HepG2 (cell line): Measurements from ENCODE around the gene FGFR3. TPM values are rescaled to one million over a fixed set of nuclear protein-coding genes. Genes with fewer than 3 reads are reported as not detected.

Source experiments
- ATRX ChIP-seq: sonication (generic); formaldehyde crosslinking; IDR thresholded peaks from 2 replicates; pipeline ENCODE4 v1.4.0; 2020; ENCODE audit warnings: missing genetic modification reagents, borderline replicate concordance
- CBX1 ChIP-seq: IDR thresholded peaks from one replicate; pipeline ENCODE4 v1.6.1; 2016; ENCODE audit warnings: antibody characterized with exemption, low read depth
- CCDC6 ChIP-seq: sonication (generic); formaldehyde crosslinking; IDR thresholded peaks from 2 replicates; pipeline ENCODE4 v1.8.1; 2022; ENCODE audit warnings: mild to moderate bottlenecking, missing genetic modification reagents, moderate library complexity
- ELF3 ChIP-seq: IDR thresholded peaks from 2 replicates; pipeline ENCODE4 v1.6.1; 2016; ENCODE audit warnings: missing genetic modification reagents, missing compliant biosample characterization
- ETV5 ChIP-seq: IDR thresholded peaks from 2 replicates; pipeline ENCODE4 v1.6.1; 2018; ENCODE audit warnings: missing biosample characterization, missing genetic modification reagents, inconsistent platforms, borderline replicate concordance
- FOXK1 ChIP-seq: sonication (generic); formaldehyde crosslinking; IDR thresholded peaks from 2 replicates; pipeline ENCODE4 v1.4.0; 2020; ENCODE audit warnings: low read depth, missing genetic modification reagents, borderline replicate concordance
- KDM4B ChIP-seq: sonication (generic); formaldehyde crosslinking; IDR thresholded peaks from 2 replicates; pipeline ENCODE4 v1.4.0; 2020; ENCODE audit warnings: missing genetic modification reagents
- KDM5A ChIP-seq: fragments of 200-600 bp; sonication (generic); IDR thresholded peaks from 2 replicates; pipeline ENCODE4 v1.7.0; 2018; ENCODE audit warnings: antibody characterized with exemption, mild to moderate bottlenecking, low read length, borderline replicate concordance
- PLRG1 ChIP-seq: fragments of 450-650 bp; conservative IDR thresholded peaks from 2 replicates; pipeline ENCODE4 v1.6.1; 2016
- TAF1 ChIP-seq: sonication (generic); formaldehyde crosslinking; IDR thresholded peaks from 2 replicates; pipeline ENCODE4 v1.4.0; 2020; ENCODE audit warnings: missing genetic modification reagents
- TOE1 ChIP-seq: sonication (generic); formaldehyde crosslinking; IDR thresholded peaks from 2 replicates; pipeline ENCODE4 v1.4.0; 2020; ENCODE audit warnings: mild to moderate bottlenecking, missing genetic modification reagents
- ZNF382 ChIP-seq: sonication (generic); formaldehyde crosslinking; IDR thresholded peaks from 2 replicates; pipeline ENCODE4 v1.5.0; 2020; ENCODE audit warnings: missing genetic modification reagents, mild to moderate bottlenecking, borderline replicate concordance
- ZNF572 ChIP-seq: sonication (generic); formaldehyde crosslinking; IDR thresholded peaks from 2 replicates; pipeline ENCODE4 v1.5.1; 2020; ENCODE audit warnings: mild to moderate bottlenecking, missing genetic modification reagents
- ZNF703 ChIP-seq: sonication (generic); formaldehyde crosslinking; IDR thresholded peaks from 2 replicates; pipeline ENCODE4 v1.5.1; 2020; ENCODE audit warnings: missing genetic modification reagents, mild to moderate bottlenecking, moderate library complexity, borderline replicate concordance
- ZNF891 ChIP-seq: sonication (generic); formaldehyde crosslinking; IDR thresholded peaks from 2 replicates; pipeline ENCODE4 v1.5.0; 2020; ENCODE audit warnings: mild to moderate bottlenecking, missing genetic modification reagents
- polyA plus RNA-seq, 8 experiments: library from polyadenylated mRNA; depleted of rRNA in 3 of 8; stranded (reverse) in 7 of 8; unstranded in 1 of 8; fragments of >200 nt; fragmentation: Illumina TruSeq in 4 of 8; extraction: Trizol in 4 of 8; gene quantifications; 2 replicates each; pipeline versions ENCODE4 v1.2.1 to v1.2.3, GENCODE V29; 2011 to 2016; ENCODE audit warnings: low read depth in 4 of 8, missing spikeins in 1 of 8, mixed read lengths in 1 of 8; ENCODE audit not compliant: insufficient read depth in 1 of 8
- total RNA-seq, 5 experiments: library from RNA; depleted of rRNA; stranded (reverse); fragments of >200 nt; fragmentation: Illumina TruSeq; extraction: Trizol; gene quantifications; 2 replicates each; pipeline ENCODE4 v1.2.3, GENCODE V29; 2016; ENCODE audit warnings: low read depth in 1 of 5
- TF ChIP-seq, protein P1 (sequence below): IDR thresholded peaks from 2 replicates; pipeline ENCODE4 v1.6.1; 2016; ENCODE audit warnings: missing compliant biosample characterization, missing genetic modification reagents, borderline replicate concordance
- TF ChIP-seq, protein P2 (sequence below): sonication (generic); formaldehyde crosslinking; IDR thresholded peaks from 2 replicates; pipeline ENCODE4 v1.5.0; 2020; ENCODE audit warnings: mild to moderate bottlenecking, missing genetic modification reagents
- TF ChIP-seq, protein P3 (sequence below): sonication (generic); formaldehyde crosslinking; IDR thresholded peaks from 2 replicates; pipeline ENCODE4 v1.5.1; 2020; ENCODE audit warnings: missing genetic modification reagents, mild to moderate bottlenecking, borderline replicate concordance
- TF ChIP-seq, protein P4 (sequence below): sonication (generic); formaldehyde crosslinking; IDR thresholded peaks from 2 replicates; pipeline ENCODE4 v1.8.0; 2022; ENCODE audit warnings: low read depth, missing genetic modification reagents

Gene FGFR3
- total and polyA plus RNA-seq, 2 of the 13 experiments (the other 11 are each of a cell fraction or from before 2014, with no cell fraction given) = 103 to 109 TPM

DNA sequence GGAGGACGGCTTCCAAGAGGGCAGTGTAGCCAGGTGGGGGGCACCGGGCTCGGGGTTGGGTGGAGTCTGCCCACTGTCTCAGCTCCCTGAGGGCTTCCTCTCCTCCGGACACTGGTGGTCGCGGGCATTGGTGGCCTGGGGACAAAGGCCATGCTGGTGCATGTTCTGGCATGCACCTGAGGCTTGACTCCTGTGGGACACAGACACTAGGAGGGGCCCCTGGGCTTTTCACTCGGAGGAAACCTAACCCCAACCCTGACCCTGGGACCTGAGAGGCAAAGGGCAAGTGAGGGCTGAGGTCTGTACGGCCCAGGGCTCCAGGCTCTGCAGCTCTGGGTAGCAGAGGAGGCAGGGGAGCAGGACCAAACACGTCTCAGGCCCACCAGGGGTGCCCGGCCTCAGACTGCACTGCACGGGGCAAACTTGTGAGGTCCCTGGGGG, 22.3 kb upstream of the FGFR3 start (continued):
- no peak for TF ChIP-seq PLRG1
- no peak for TF ChIP-seq TOE1 (CRISPR knock-in tag)
- no peak for TF ChIP-seq KDM5A
- TF ChIP-seq, protein P1, sequence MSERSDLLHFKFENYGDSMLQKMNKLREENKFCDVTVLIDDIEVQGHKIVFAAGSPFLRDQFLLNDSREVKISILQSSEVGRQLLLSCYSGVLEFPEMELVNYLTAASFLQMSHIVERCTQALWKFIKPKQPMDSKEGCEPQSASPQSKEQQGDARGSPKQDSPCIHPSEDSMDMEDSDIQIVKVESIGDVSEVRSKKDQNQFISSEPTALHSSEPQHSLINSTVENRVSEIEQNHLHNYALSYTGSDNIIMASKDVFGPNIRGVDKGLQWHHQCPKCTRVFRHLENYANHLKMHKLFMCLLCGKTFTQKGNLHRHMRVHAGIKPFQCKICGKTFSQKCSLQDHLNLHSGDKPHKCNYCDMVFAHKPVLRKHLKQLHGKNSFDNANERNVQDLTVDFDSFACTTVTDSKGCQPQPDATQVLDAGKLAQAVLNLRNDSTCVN = 0 out of 2 replicates have a peak, but pooled peaks have one; percentile 23
- no peak for TF ChIP-seq ZNF703
- TF ChIP-seq ATRX (CRISPR knock-in tag) = no peak
- TF ChIP-seq ZNF572 = no peak
- no peak for TF ChIP-seq ETV5 (CRISPR knock-in tag)
- peak; percentile 23; the same call in 1 of the 2 replicates for TF ChIP-seq TAF1
- no peak for TF ChIP-seq CCDC6 (CRISPR knock-in tag)
- no peak for TF ChIP-seq ZNF382
- TF ChIP-seq, protein P2, sequence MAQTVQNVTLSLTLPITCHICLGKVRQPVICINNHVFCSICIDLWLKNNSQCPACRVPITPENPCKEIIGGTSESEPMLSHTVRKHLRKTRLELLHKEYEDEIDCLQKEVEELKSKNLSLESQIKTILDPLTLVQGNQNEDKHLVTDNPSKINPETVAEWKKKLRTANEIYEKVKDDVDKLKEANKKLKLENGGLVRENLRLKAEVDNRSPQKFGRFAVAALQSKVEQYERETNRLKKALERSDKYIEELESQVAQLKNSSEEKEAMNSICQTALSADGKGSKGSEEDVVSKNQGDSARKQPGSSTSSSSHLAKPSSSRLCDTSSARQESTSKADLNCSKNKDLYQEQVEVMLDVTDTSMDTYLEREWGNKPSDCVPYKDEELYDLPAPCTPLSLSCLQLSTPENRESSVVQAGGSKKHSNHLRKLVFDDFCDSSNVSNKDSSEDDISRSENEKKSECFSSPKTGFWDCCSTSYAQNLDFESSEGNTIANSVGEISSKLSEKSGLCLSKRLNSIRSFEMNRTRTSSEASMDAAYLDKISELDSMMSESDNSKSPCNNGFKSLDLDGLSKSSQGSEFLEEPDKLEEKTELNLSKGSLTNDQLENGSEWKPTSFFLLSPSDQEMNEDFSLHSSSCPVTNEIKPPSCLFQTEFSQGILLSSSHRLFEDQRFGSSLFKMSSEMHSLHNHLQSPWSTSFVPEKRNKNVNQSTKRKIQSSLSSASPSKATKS (CRISPR knock-in tag) = no peak
- TF ChIP-seq, protein P3, sequence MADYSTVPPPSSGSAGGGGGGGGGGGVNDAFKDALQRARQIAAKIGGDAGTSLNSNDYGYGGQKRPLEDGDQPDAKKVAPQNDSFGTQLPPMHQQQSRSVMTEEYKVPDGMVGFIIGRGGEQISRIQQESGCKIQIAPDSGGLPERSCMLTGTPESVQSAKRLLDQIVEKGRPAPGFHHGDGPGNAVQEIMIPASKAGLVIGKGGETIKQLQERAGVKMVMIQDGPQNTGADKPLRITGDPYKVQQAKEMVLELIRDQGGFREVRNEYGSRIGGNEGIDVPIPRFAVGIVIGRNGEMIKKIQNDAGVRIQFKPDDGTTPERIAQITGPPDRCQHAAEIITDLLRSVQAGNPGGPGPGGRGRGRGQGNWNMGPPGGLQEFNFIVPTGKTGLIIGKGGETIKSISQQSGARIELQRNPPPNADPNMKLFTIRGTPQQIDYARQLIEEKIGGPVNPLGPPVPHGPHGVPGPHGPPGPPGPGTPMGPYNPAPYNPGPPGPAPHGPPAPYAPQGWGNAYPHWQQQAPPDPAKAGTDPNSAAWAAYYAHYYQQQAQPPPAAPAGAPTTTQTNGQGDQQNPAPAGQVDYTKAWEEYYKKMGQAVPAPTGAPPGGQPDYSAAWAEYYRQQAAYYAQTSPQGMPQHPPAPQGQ = no peak
- no peak for TF ChIP-seq KDM4B (CRISPR knock-in tag)
- TF ChIP-seq ZNF891 (CRISPR knock-in tag) = peak; percentile 27; the same call in 1 of the 2 replicates
- TF ChIP-seq, protein P4, sequence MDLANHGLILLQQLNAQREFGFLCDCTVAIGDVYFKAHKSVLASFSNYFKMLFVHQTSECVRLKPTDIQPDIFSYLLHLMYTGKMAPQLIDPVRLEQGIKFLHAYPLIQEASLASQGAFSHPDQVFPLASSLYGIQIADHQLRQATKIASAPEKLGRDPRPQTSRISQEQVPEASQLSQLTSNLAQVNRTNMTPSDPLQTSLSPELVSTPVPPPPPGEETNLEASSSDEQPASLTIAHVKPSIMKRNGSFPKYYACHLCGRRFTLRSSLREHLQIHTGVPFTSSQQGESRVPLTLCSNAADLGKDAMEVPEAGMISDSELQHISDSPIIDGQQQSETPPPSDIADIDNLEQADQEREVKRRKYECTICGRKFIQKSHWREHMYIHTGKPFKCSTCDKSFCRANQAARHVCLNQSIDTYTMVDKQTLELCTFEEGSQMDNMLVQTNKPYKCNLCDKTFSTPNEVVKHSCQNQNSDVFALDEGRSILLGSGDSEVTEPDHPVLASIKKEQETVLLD (CRISPR knock-in tag) = no peak
- no peak for TF ChIP-seq FOXK1 (CRISPR knock-in tag)
- no peak for TF ChIP-seq CBX1
- no peak for TF ChIP-seq ELF3
